Esophagus squamous epithelium (tissue), 5 donors: ENCODE data around the gene GTPBP3. TPM values are rescaled to one million over a fixed set of nuclear protein-coding genes. Genes with fewer than 3 reads are reported as not detected.
A peak's percentile ranks its signal among the peaks of the same experiment; 100 is the strongest.
"Not testable (repeated sequence)": the region's sequence is repeated elsewhere in the genome, so short reads cannot be mapped to it uniquely, and the experiment has no call there.

Experiments used
- DNase-seq: peaks from one replicate; lab custom pipeline; 2025; lab: John Stamatoyannopoulos, UW
- H3K27ac ChIP-seq, 4 donors: fragments of 200-600 bp; sonication (generic); one replicate each; pipeline ENCODE4 v1.5.1; 2016 to 2019; ENCODE audit warnings: mild to moderate bottlenecking in 1 of 4
- H3K27me3 ChIP-seq, 4 donors: fragments of 200-600 bp; sonication (generic); 1 replicate in 3 of 4; 2 replicates in 1 of 4; pipeline versions ENCODE4 v1.5.1 to v1.6.0; 2017 to 2021; ENCODE audit warnings: antibody characterized with exemption in 1 of 4
- H3K36me3 ChIP-seq, 3 donors: fragments of 200-600 bp; sonication (generic); one replicate each; pipeline ENCODE4 v1.5.1; 2016 to 2019
- H3K4me1 ChIP-seq, 3 donors: fragments of 200-600 bp; sonication (generic); one replicate each; pipeline ENCODE4 v1.5.1; 2017 to 2019
- H3K4me3 ChIP-seq, 4 donors: fragments of 200-600 bp; sonication (generic); 1 replicate in 3 of 4; 2 replicates in 1 of 4; pipeline ENCODE4 v1.5.1; 2016 to 2019; ENCODE audit warnings: mild to moderate bottlenecking in 2 of 4, moderate library complexity in 1 of 4
- H3K9me3 ChIP-seq, 3 donors: fragments of 200-600 bp; sonication (generic); one replicate each; pipeline ENCODE4 v1.5.1; 2016 to 2019
- POLR2A ChIP-seq, 4 donors: fragments of 450-650 bp; IDR thresholded peaks; one replicate each; pipeline ENCODE4 v1.6.1; 2017; ENCODE audit warnings: antibody characterized with exemption in 4 of 4, mild to moderate bottlenecking in 4 of 4, moderate library complexity in 3 of 4
- WGBS, 2 donors: methylation state at CpG; one replicate each; pipeline ENCODE4 v1.1.5; 2018; 5-methylcytosine and 5-hydroxymethylcytosine counted together
- intact Hi-C: fragments of 100-400 bp; cut with DNase I; formaldehyde crosslinking; loops from one replicate; pipeline ENCODE4 v1.15.0; 2022
- total RNA-seq, 4 donors: library from RNA; depleted of rRNA; stranded (reverse); fragments of >200 nt; gene quantifications; one replicate each; pipeline ENCODE4 v1.1.0, GENCODE V29; 2016
- TF ChIP-seq, protein P1 (sequence below), 6 experiments: fragments of 450-650 bp in 4 of 6; fragments of 200-600 bp in 2 of 6; sonication (generic) in 2 of 6; IDR thresholded peaks; one replicate each; pipeline ENCODE4 v1.5.1; 2016 to 2019; ENCODE audit warnings: antibody characterized with exemption in 6 of 6, mild to moderate bottlenecking in 4 of 6, moderate library complexity in 4 of 6
- donor health status: DM: yes; HTN: yes; CAD: no.

Gene GTPBP3
- total RNA-seq, 4 donors from 2014 or later, result 22.7 to 34.9 (median 31.4) TPM

DNA sequence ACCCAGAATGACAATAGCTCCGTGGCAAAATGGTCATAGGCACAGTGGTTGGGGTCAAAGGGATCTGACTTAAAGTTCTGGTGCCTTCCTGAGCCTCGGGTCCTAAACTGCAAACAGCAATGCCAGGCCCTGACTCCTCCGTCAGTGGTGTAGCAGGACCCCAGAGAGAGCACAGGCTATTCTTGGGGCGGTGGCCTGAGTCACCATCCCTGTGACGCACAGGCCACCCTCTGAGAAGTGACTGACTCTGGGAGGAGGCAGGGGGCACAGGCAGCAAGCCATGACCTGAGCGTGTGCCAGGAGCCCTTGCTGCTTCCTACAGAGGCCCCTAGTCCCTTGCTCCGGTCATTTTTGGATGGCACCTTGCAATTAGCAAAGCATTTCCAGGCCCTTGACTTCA lies 21.0 kb downstream of the GTPBP3 start:
- intact Hi-C loops, result no loop called here
- DNase-seq, result no peak
- Histone ChIP-seq H3K36me3 (no peaks in the 10 kb centered on the region), H3K9me3 (no peaks in the 10 kb centered on the region), H3K27me3 (no peaks in the 10 kb centered on the region), H3K4me1 (no peaks in the 10 kb centered on the region), H3K27ac (peak overlapping the region in 2 of 4 donors; percentile 38 to 52), H3K4me3 (no peak overlapping the region)
- TF ChIP-seq, protein P1, sequence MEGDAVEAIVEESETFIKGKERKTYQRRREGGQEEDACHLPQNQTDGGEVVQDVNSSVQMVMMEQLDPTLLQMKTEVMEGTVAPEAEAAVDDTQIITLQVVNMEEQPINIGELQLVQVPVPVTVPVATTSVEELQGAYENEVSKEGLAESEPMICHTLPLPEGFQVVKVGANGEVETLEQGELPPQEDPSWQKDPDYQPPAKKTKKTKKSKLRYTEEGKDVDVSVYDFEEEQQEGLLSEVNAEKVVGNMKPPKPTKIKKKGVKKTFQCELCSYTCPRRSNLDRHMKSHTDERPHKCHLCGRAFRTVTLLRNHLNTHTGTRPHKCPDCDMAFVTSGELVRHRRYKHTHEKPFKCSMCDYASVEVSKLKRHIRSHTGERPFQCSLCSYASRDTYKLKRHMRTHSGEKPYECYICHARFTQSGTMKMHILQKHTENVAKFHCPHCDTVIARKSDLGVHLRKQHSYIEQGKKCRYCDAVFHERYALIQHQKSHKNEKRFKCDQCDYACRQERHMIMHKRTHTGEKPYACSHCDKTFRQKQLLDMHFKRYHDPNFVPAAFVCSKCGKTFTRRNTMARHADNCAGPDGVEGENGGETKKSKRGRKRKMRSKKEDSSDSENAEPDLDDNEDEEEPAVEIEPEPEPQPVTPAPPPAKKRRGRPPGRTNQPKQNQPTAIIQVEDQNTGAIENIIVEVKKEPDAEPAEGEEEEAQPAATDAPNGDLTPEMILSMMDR (IDR thresholded peaks at IDR 0.05), result no peak
- TF ChIP-seq POLR2A (IDR thresholded peaks at IDR 0.05), result no peak
- 69 to 76% methylated on average over 2 to 7 of the region's 7 CpGs for WGBS, 2 donors

DNA sequence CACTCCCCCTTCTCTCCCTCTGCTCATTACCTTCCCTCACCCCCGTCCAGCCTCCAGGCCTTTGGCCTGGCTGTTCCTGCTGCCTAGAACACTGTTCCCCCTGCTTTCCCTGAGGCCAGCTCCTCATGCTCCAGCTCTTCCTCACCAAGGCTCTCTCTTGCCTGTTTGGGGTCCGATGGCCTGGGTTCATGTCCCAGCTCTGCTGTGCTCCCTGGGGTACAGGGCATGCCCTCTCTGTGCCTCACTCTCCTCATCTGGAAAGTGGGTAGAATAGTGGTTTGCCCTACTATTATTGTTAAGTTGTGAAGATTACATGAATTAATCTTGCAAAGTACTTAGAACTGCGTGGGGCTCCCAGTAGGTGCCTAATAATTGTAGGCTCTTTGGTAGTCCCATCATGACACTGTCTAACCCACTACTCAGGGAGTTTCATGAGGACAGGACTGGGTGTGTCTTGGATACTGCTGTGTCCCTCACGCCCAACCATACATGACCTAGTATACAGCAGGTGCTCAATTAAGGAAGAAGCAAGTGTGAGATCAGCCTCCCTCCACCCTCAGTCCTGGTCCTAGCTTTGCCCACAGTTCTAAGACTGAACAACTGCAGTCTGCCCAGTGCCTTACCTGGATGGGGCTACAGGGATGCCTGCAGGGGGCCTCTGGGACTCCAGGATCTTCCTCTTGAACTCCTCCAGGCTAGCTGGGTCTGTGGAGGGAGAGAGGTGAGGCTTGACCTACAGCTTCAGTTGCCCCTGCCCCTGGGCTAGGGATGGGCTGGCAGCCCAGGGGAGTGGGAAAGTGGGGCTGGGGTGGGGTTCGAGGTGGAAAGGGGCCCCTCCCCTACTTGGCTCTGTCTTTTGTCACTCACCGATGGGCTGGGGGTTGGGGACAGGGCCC lies 22.8 kb downstream of the GTPBP3 start:
- intact Hi-C loops, result no loop called here
- H3K4me3 ChIP-seq, result no peak overlapping the region
- H3K9me3 ChIP-seq, result no peaks in the 10 kb centered on the region
- H3K27me3 ChIP-seq, result no peaks in the 10 kb centered on the region
- no peaks in the 10 kb centered on the region for H3K36me3 ChIP-seq
- no peaks in the 10 kb centered on the region for H3K4me1 ChIP-seq
- 72 to 94% methylated on average over 5 to 6 of the region's 6 CpGs for whole genome bisulfite sequencing, 2 donors
- no peak for DNase-seq
- TF ChIP-seq, protein P1 (IDR thresholded peaks at IDR 0.05), result no peak
- no peak for TF ChIP-seq POLR2A (IDR thresholded peaks at IDR 0.05)
- no peak overlapping the region for H3K27ac ChIP-seq

GRCh38 chr19:17363852-17364605 lies 26.7 kb downstream of the GTPBP3 start:
- H3K27me3 ChIP-seq, H3K27ac ChIP-seq, H3K9me3 ChIP-seq, H3K4me3 ChIP-seq, DNase-seq, intact Hi-C loops, H3K4me1 ChIP-seq, H3K36me3 ChIP-seq: not testable (repeated sequence)
- WGBS, 2 donors, result 73 to 81% methylated on average over 16 to 20 of the region's 20 CpGs

GRCh38 chr19:17365361-17365760 lies 28.0 kb downstream of the GTPBP3 start:
- Histone ChIP-seq H3K4me3 (no peak overlapping the region), H3K27ac (no peak overlapping the region), H3K36me3 (no peaks in the 10 kb centered on the region), H3K4me1 (peaks cover 0 to 12% (median 0%) of the 10 kb centered on the region in 3 donors), H3K9me3 (no peaks in the 10 kb centered on the region), H3K27me3 (peaks cover 0 to 6% (median 0%) of the 10 kb centered on the region in 4 donors)
- intact Hi-C loops, result no loop called here
- TF ChIP-seq, protein P1 (IDR thresholded peaks at IDR 0.05), result no peak
- no peak for TF ChIP-seq POLR2A (IDR thresholded peaks at IDR 0.05)
- 90 to 97% methylated on average over 11 to 12 of the region's 22 CpGs for WGBS, 2 donors
- no peak for DNase-seq

GRCh38 chr19:17370026-17370587 lies 32.8 kb downstream of the GTPBP3 start:
- Histone ChIP-seq H3K27me3 (peaks cover 0 to 6% (median 0%) of the 10 kb centered on the region in 4 donors), H3K4me3 (no peak overlapping the region), H3K36me3 (no peaks in the 10 kb centered on the region), H3K9me3 (no peaks in the 10 kb centered on the region), H3K4me1 (peaks cover 0 to 14% (median 0%) of the 10 kb centered on the region in 3 donors), H3K27ac (peak overlapping the region in 2 of 4 donors; percentile 25 to 52)
- TF ChIP-seq, protein P1 (IDR thresholded peaks at IDR 0.05), result no peak
- TF ChIP-seq POLR2A (IDR thresholded peaks at IDR 0.05), result no peak
- no peak for DNase-seq
- intact Hi-C loops, result no loop called here
- 14 to 21% methylated on average over 8 of the region's 8 CpGs for WGBS, 2 donors
